IPS-NIHi7 (cell line): Measurements from ENCODE around the gene ERBB4.
A peak's percentile ranks its signal among the peaks of the same experiment; 100 is the strongest.

ENCODE experiments used
- DNase-seq: peaks from one replicate; pipeline ENCODE4 v3.0.0; 2012; ENCODE audit warnings: mixed read lengths; ENCODE audit errors: extremely low spot score

ERBB4 gene

DNA sequence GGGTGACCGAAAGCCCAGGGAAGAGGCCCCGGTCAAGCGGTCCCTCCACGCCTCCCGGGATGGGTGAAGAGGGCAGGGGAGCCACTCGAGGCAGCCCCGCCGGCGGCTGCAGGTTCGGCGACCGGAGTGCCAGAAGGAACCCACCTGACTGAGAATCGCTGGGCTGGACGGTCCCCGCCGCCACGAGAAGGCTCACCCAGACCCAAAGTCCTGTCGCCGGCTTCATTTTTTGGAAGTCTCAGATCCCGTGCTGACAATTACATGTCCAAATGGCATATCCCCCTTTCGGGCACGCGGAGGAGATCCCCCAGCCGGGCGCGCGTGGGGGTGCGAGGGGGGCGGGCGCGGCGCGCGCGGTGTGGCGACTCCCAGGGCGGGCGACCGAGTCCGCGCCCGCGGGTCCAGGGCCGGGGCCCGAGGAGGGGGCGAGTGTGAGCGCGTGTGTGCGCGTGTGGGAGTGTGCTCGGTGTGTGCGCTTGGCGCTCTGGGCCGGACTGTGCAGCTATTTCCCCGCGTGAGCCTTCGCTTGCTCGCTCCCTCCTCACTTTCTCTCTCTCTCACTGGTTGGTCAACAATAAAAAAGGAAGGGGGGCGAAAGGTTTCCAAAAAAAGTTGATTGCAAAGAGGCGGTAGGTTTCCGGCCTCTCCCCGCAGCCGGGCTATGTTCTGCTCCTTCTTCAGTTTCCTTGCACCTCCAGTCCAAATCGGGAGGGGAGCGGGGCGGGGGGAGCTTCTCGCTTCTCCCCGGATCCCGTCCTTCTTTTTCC, at the start of gene ERBB4:
TSS of gene ERBB4 (minus strand) at position 498 of the 767 bp plus-strand sequence. CDS start at position 226, 272 bp downstream.
- DNase-seq: peak; percentile 10

DNA sequence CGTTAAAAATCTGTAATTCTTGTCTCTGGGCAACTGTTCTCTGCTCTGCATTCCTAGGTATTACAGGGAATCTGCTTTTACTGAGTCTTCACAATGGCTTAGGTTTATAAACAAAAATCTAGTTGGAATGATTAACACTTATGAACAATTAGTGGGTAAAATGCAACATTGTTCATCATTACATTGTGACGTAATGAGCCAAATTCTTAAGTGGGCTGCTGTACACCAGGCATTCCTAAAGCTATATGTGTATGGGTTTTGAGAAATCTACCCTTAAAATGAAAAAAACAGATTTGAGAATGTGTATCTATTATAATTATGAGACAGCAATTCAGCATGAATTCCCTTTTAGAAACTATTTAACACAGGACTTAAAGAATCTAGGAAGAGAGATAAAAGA, 41.5 kb upstream of the ERBB4 start:
- DNase-seq: no peak

DNA sequence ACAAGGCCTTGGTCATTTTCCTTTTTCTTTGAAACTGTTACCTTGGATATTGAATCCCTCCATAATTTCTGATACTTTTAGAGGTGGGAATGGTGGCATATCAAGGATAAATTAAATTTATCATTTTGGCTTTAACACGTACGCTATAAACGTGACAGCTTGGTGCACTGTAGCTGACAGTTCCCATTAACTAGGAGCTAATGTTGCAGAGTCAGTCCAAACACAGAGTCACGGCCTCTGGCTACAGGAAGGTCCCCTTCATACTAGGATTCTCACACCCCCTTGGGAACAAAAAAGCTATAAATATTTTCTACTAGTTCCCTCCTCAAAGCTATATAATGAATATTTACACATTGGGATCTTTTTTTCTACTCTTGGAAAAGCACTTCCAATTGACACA, 17.7 kb upstream of the ERBB4 start:
- no peak for DNase-seq

DNA sequence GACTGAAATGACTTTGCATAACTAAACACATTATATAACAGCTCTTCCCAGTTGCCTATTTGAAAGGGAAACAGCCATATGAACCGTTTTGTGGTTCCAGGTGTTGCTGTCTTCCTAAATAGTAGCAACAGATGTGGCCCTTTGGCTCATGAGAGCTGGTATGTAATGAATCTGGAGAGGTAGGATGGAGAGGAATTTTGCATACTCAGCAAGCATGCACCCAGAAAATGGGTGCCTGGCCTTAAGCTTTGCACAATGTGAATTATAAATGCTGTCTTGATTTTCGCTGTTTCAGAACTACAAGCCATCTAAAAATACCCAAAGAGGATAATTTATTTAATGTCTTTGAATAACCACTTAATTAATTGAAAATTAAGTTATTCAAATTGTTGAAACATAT, 15.6 kb upstream of the ERBB4 start:
- DNase-seq: no peak

DNA sequence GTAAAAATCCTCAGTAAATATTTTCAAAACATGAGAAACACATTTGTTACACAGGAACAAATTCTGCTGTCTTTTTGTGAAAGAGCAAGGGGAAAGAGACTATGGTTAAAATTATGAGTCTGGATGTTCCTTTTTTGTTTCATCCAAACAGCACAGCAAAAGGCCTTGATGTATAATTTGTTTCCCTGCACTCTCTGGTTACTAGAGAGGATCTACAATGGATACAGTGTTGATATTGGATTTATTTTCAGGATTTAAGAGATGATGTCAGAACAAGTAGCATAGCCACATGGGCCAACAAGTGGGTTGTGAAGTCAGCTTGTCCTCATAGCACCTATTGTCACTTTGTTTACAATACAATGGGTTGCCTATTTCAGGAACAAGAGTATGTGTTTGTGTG, 11.3 kb upstream of the ERBB4 start:
- no peak for DNase-seq

DNA sequence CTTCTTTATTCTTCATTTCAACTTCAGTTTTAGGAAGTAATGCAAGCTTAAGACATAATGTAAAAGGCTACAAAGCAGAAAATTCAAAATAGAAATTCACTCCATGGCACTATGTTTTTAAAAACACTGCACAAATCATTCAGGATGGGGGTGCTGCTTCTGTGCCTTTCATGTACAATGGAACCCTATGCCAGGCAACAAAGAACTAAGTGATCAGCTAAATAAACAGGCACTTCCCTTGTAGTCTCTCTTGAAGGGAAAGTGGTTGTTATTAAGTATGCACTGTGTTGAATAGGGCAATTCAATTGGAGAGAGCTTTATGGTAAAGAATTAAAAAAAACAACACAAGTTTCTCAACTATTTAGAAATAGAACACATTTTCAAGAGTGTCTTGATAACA, 10.9 kb upstream of the ERBB4 start:
- DNase-seq: no peak

DNA sequence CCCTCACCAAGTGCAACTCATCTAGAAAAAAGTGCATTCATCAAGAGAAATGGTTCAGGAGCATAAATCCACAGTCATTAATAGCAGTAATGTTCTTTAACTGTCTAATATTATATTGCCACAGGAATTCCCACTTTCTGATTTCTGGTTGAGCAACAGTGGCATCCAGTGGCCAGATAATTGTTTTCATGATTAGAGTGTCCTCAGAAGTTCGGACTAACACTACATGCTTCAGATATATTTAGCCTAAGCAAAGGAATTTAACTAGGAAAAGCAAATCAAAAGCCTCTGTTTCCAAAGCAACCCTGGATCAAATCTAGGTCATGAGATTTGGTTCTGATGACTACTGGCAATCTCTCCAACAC, 9.8 kb upstream of the ERBB4 start:
- no peak for DNase-seq

DNA sequence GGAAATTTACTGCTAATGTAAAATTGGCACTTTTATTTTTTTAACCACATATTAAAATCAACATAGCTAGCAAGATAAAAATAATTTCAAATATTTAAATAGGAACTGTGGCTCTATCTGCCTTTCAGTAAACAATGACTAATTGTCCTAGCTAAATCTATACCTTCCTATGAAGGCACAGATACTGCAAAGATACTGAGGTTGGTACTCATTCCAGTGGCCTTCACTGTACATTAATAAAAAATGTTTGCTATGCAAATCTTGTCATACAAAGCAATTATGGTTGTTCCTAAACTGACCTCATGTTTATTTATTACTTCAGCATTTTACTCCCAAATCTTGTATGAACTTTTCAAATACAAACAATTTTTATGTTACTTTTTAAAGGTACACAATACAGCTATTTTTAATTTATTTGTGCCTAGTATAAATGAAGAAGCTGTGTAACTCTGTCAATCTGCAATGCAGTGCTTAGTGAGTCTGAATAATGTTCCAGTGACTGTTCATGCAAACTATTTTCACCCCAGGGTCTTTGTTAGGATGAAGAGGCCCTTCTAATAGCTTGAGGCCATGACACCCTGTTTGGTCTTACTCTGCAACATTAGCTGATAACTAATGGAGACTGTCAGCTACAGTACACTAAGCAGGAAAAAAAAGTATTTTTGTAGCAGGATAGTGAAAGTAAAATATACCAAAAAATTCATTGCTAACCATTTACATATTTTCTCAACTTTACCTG, 9.3 kb upstream of the ERBB4 start:
- DNase-seq: no peak

DNA sequence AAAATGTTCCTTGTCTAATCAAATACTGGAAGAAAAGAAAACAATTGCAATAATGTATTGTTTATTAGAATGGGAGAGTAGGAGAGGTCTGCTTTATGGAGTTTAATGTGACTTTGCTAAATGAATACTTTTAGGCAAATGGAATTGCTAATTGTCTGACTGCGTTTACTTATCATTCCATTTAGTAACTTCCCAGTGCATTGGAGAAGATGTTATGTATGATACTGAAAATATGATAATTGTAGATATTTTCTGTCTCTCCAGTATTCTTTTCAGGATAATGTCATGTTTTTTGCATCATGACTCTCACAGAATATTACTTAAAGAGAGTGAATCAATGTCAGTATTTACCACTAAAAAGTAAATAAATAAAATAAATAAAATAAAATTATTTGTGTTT, 8.1 kb upstream of the ERBB4 start:
- no peak for DNase-seq

DNA sequence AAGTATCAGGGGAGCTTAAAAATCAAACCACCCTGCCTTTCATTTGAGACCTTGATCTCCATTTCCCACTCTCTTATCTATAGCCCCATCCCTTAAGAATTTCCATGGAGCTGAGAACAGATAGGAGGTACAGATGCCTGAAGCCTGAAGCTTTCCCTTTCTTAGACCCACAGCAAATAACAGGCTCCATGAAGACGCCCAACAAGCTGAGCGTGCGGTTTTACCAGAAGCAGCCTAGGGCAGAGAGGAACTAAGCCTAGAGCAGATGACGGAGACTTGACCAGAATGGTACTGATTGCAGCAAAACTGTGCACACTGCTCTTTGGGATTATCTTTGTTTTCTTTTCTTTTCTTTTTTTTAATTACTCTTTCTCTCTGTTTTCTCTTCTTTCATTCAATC, 1.7 kb upstream of the ERBB4 start:
- DNase-seq: no peak

DNA sequence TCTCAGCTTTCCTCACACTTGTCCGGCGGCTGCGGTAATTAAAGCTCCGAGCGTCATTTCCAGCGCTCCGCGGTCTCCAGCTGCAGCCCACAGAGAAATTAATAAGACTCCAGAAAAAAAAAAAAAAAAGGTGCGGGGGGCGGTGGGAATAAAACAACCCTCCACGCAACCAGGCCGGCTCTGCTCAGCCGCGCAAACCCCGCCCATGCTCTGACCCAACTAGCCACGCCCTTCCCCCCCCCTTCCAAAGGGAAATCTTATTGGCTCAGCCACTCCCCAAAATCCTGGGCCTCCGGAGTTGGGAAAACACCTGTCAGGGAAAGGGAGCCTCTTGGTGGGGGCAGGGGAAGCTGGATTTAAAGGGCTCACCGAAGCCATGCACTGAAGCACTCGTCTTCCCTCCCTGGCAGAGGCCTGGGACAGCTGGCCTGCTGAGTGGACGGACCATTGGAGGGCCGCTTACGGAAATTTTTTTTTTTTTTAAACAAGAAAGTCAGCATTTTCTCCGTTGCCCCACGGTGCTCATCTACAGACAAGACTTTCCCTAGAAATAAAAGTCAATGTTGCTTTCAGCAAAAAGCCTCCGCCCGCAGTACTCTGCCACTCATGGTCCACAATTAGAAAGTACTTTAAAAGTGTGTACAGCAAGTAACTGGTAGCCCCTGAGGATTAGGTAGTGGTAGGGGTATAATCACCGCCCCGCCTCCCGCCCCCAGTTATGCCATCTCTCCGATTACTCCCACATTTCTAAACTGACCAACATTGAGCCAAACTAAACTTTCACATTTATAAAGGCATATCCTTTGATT, 674 bp upstream of the ERBB4 start:
- peak; percentile 82 for DNase-seq

DNA sequence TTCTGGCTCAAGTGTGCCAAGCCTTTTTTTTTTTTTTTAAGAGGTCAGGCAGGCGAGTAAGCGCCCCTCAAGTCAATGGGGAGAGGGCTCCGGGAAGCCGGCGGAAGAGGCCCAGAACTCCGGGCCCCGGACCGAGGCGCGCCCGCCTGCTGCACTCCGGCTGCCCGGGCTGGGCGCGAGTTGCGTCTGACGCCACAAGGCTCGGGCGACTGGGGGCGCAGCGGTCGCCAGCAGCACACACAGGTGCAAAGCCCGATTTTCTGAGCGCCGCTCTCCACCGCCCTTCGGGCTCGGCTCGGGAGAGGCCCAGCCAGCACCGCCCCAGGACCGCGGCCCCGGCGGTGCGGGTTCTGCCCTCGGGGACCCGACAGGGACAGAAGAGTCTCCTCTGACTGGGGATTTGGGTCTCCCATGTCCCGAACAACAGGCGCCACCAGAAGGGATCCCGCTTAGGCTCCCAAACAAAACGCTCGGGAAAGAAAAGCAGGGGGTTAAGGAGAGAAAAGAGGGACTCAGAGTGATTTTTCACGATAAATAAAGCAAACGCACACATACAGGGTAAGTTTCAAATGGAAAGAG, 787 bp downstream of the ERBB4 start:
- DNase-seq: peak; percentile 29

DNA sequence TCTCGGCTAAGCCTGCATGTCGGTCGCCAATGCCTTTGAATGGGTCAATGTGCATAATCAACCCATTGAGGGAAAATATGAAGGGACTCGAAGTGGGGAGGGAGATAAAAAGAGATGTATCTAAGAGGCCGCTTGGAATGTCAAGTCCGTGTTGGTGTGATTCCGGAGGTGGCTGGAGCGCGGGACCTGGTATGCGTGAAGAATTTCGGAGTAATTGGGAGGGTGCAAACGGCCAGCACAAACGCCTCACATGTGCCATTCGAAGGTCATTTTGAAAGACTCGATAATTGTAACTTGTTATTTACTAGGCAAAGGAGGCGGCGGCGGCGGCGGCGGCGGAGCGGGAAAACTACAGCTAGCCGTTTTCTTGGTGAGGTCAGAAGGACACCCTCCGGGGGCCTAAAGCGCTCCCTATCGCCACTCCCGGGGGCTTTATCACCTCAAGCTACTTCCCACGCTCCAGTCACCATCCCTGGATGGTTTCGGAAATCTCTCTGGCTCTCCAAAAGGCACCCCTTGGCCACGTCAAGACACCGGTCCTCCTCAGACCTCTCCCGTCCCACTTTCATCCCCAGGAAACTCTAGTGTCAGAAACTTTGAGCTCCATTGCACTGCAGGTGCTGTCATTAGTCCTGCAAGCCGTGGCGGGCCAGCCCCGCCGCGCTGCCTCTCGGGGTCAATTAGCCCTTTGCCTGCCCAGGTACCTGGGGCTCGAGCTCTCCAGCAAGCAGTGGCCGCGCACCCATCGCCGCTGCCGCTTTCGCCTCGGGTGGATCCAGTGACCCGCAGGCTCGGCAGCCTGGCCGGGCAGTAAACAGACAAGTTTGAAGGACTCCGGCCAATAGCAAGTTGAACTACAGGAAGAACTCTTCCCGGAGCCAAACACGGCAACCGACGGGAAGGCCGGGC, 1.5 kb downstream of the ERBB4 start:
- DNase-seq: peak; percentile 11

DNA sequence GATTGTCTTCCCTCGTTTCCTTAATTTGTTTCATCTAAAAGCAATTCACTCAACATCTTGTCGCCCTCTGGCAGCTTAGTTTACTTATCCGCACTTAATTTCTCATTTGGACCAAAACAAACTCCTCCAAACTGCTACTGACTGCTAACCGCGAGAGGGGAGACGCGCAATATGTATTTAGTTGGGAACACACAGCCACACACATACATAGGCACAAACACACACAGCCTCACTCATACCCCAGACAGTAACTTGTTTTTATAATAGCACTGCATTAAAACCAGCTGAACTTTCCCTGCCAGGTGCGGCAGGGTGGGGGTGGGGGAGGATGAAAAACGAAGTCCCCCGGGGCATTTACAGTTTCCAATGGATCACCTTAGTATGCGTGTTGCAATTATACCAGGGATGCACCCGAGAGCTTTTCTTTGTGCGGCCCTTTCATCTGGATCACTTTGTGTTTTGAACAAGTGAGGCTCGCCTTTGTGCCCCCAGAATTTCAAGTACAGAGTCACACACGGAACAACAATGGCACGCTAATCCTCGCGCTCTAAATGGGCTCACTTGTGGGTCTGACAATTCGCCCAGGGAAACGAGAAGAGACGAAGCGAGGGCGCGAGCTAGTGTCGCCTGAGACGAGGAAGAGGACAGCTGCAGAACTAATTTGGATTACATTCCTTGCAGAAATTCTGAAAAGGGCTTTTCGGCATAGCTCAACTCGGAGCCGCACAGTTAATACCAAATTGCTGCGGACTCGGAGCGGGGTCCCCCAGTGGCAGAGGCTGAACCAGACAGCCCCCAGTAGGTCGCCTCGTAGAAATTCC, 2.4 kb downstream of the ERBB4 start:
- peak; percentile 10 for DNase-seq

DNA sequence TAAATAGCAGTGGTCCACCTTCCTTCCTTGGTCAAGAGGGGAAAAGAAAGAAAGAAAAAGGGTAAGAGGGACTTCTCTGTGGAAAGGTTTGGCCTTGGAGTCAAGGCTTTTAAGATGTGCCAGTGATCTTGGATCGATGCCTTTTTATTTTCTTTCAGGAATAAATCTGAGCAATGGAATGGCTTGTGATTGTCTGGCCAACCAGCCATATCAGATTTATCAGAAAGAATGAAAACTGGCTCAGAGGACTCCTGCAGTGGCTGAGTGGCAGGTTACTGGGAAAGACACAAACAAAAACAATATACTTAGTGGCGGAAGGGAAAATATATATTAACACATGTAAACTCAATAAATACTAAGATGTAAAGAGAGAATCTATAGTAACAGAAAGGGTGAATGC, 4.3 kb downstream of the ERBB4 start:
- no peak for DNase-seq

DNA sequence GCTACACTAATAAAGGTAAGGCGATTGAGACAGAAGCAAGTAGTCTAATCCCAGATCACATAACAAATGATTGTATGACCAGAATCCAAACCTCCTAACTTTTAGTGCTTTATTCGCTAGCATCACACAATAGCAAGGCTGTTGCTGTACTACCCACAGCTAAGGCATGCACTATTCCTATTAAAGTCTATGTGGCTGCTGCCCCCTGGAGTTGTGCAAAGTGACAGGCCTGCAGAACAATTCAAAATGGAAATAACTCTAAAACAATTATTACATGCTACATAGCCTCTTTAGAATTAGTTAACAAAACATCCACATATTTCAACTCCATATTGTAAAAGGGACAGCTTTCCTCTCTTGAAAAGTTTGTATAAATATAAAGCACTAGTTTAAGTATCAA, 6.0 kb downstream of the ERBB4 start:
- no peak for DNase-seq

DNA sequence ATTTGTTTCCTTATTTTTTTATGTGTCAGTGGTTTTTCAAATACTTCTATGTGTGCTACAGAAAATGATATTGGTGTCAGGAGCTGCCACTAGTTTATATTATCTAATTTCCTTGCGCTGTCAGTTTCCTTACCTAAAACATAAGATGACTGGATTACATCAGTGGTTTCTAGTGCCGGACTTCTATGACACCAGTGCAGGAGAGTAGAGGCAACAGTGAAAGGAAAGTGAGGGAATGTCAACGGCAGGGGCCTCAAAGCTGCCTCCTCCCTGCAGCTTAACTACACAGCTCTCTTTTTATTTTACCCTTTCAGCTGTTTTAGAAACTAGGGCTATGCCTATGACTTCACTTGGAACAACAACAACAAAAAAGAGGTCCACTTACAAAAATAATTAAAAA, 6.5 kb downstream of the ERBB4 start:
- DNase-seq: no peak

DNA sequence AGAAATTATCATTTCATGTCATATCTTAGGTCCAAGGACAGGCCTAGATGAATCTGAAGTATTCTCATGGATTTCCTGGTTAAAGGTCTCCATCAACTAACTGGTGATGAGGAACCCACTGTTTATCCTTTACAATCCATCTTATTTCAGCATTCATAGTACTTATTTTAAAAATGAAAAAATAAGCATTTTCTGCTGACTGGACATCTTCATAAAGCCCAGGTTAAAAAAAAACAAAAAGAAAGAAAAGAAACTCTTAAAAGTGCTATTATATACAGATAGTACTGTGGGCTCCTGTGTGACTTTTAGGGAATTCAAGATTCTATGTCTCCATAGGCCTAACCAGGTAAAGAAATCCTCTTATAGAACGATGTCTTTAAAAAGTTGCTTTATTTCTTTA, 7.1 kb downstream of the ERBB4 start:
- DNase-seq: no peak

DNA sequence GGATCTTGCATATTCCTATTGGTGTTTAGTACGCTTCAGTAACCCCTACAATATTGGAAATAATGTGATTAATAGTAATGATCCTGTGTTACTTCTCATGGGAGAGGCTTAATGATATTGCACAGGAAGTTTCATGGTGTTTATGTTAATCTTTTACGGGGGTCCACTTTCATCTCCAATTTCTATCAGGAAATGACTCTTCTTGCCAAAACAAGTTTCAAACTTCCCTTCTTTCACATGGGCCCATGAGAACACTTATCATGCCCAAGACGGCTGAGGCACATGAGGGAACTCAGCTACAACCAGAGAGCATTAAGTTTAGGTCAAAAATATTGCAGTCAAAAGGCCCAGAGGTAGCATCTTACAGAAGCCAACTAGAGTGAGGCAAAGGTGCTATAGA, 7.6 kb downstream of the ERBB4 start:
- no peak for DNase-seq

DNA sequence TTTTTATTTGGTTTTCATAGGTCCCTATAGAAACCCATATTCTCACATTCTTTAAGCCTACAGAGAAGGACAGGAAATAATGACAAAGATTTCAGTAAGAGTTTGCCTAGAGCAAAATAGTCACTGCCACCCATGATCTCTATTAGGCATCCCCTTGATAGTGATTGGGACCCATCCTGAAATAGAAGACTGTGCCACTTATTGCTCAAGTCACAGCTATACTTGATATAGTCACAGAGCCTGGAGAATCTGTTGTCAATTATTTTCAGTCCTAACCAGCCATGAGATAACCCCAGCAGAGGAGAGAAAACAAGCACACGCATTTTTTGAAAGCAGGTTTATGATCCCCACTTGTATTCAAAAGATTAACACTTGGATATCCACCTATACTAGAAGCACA, 8.2 kb downstream of the ERBB4 start:
- no peak for DNase-seq
